Tibial artery (tissue), 4 donors: ENCODE results near the gene ATP9B.

ENCODE experiments used
- DNase-seq, 2 donors: peaks; one replicate each; pipeline ENCODE4 v3.0.0-alpha.2; 2019
- H3K27ac ChIP-seq, 2 donors: fragments of 200-600 bp; sonication (generic) in 1 of 2; 1 replicate in 1 of 2; 2 replicates in 1 of 2; pipeline ENCODE4 v1.5.1; 2018 to 2019; ENCODE audit warnings: mild to moderate bottlenecking in 1 of 2
- H3K27me3 ChIP-seq, 2 donors: fragments of 200-600 bp; sonication (generic) in 1 of 2; one replicate each; pipeline versions ENCODE4 v1.5.1 to v1.6.0; 2016 to 2019
- H3K36me3 ChIP-seq, 3 donors: fragments of 200-600 bp; sonication (generic) in 2 of 3; one replicate each; pipeline ENCODE4 v1.5.1; 2016 to 2019; ENCODE audit warnings: mild to moderate bottlenecking in 2 of 3
- H3K4me1 ChIP-seq, 4 donors: fragments of 200-600 bp; sonication (generic) in 2 of 4; 1 replicate in 3 of 4; 2 replicates in 1 of 4; pipeline ENCODE4 v1.5.1; 2016 to 2019
- H3K4me3 ChIP-seq, 2 donors: fragments of 200-600 bp; sonication (generic) in 1 of 2; 1 replicate in 1 of 2; 2 replicates in 1 of 2; pipeline ENCODE4 v1.5.1; 2018 to 2019; ENCODE audit warnings: mild to moderate bottlenecking in 2 of 2
- H3K9me3 ChIP-seq, 3 donors: fragments of 200-600 bp; sonication (generic) in 1 of 3; one replicate each; pipeline ENCODE4 v1.5.1; 2016 to 2019
- CTCF ChIP-seq, 2 experiments: fragments of 200-600 bp in 1 of 2; fragments of 450-650 bp in 1 of 2; IDR thresholded peaks; one replicate each; pipeline ENCODE4 v1.5.1; 2017 to 2019; ENCODE audit warnings: antibody characterized with exemption in 2 of 2, mild to moderate bottlenecking in 1 of 2, moderate library complexity in 1 of 2
- intact Hi-C: fragments of 100-400 bp; cut with DNase I; formaldehyde crosslinking; loops from one replicate; pipeline ENCODE4 v1.15.0; 2023; ENCODE audit warnings: low total_unique reads

The ATP9B gene

GRCh38 chr18:79178113-79178531, 108.9 kb downstream of the ATP9B start:
- H3K4me3 ChIP-seq, result no peak overlapping the region
- intact Hi-C loops, result no loop called here
- no peaks in the 10 kb centered on the region for H3K4me1 ChIP-seq
- no peaks in the 10 kb centered on the region for H3K27me3 ChIP-seq
- no peak for TF ChIP-seq CTCF (IDR thresholded peaks at IDR 0.05)
- no peak overlapping the region for H3K27ac ChIP-seq
- DNase-seq, result no peak
- no peaks in the 10 kb centered on the region for H3K9me3 ChIP-seq
- peaks cover 14 to 16% (median 15%) of the 10 kb centered on the region in 3 donors for H3K36me3 ChIP-seq

- Histone ChIP-seq H3K9me3 (no peaks in the 10 kb centered on the region), H3K27ac (no peak overlapping the region), H3K27me3 (no peaks in the 10 kb centered on the region), H3K4me3 (no peak overlapping the region), H3K4me1 (no peaks in the 10 kb centered on the region), H3K36me3 (peaks cover 8 to 11% (median 11%) of the 10 kb centered on the region in 3 donors)
- TF ChIP-seq CTCF (IDR thresholded peaks at IDR 0.05), result no peak
- no peak for DNase-seq
- intact Hi-C loops, result no loop called here
These were observed 113.0 kb downstream of the ATP9B start for GRCh38 chr18:79182047-79182713.

GRCh38 chr18:79185648-79186047, 116.5 kb downstream of the ATP9B start:
- DNase-seq, result no peak
- H3K27ac ChIP-seq, result no peak overlapping the region
- intact Hi-C loops, result no loop called here
- no peaks in the 10 kb centered on the region for H3K27me3 ChIP-seq
- no peaks in the 10 kb centered on the region for H3K4me1 ChIP-seq
- H3K9me3 ChIP-seq, result no peaks in the 10 kb centered on the region
- peaks cover 0 to 7% (median 4%) of the 10 kb centered on the region in 3 donors for H3K36me3 ChIP-seq
- no peak for TF ChIP-seq CTCF (IDR thresholded peaks at IDR 0.05)
- no peak overlapping the region for H3K4me3 ChIP-seq

- no peak for DNase-seq
- Histone ChIP-seq H3K4me1 (no peaks in the 10 kb centered on the region), H3K27ac (no peak overlapping the region), H3K36me3 (peaks cover 0 to 7% (median 4%) of the 10 kb centered on the region in 3 donors), H3K9me3 (no peaks in the 10 kb centered on the region), H3K27me3 (no peaks in the 10 kb centered on the region), H3K4me3 (no peak overlapping the region)
- TF ChIP-seq CTCF (IDR thresholded peaks at IDR 0.05), result no peak
- intact Hi-C loops, result no loop called here
These were observed 117.5 kb downstream of the ATP9B start for GRCh38 chr18:79186649-79187048.

- Histone ChIP-seq H3K9me3 (no peaks in the 10 kb centered on the region), H3K4me3 (no peak overlapping the region), H3K27ac (no peak overlapping the region), H3K4me1 (no peaks in the 10 kb centered on the region), H3K36me3 (peaks cover 0 to 7% (median 4%) of the 10 kb centered on the region in 3 donors), H3K27me3 (no peaks in the 10 kb centered on the region)
- TF ChIP-seq CTCF (IDR thresholded peaks at IDR 0.05), result no peak
- no peak for DNase-seq
- intact Hi-C loops, result no loop called here
These were observed 118.5 kb downstream of the ATP9B start for GRCh38 chr18:79187532-79188277.
